Smooth muscle cell (in vitro differentiated cells): ENCODE results near the gene PSMD10. TPM values are rescaled to one million over a fixed set of nuclear protein-coding genes. Genes with fewer than 3 reads are reported as not detected.

Experiments used
- DNase-seq: peaks from one replicate; lab custom pipeline; 2025; ENCODE audit not compliant: unreplicated experiment; lab: John Stamatoyannopoulos, UW
- H2AFZ ChIP-seq: fragments of 200-600 bp; sonication (generic); 2 replicates; pipeline ENCODE4 v1.6.0; 2016; ENCODE audit warnings: antibody characterized with exemption, low read depth, mild to moderate bottlenecking
- H3F3A ChIP-seq: fragments of 200-600 bp; sonication (generic); 2 replicates; pipeline ENCODE4 v1.6.0; 2017; ENCODE audit warnings: antibody characterized with exemption, low read depth
- H3K27ac ChIP-seq: fragments of 200-600 bp; sonication (generic); 2 replicates; pipeline ENCODE4 v1.5.1; 2016; ENCODE audit warnings: low read depth, mild to moderate bottlenecking
- H3K27me3 ChIP-seq: fragments of 200-600 bp; sonication (generic); 2 replicates; pipeline ENCODE4 v1.6.1; 2016; ENCODE audit warnings: low read depth, mild to moderate bottlenecking
- H3K36me3 ChIP-seq: fragments of 200-600 bp; sonication (generic); 2 replicates; pipeline ENCODE4 v1.5.1; 2016; ENCODE audit warnings: low read depth
- H3K4me1 ChIP-seq: fragments of 200-600 bp; sonication (generic); 2 replicates; pipeline ENCODE4 v1.5.1; 2016; ENCODE audit warnings: low read depth
- H3K4me2 ChIP-seq: fragments of 200-600 bp; sonication (generic); 2 replicates; pipeline ENCODE4 v1.6.0; 2016; ENCODE audit warnings: mild to moderate bottlenecking
- H3K4me3 ChIP-seq: fragments of 200-600 bp; sonication (generic); 2 replicates; pipeline ENCODE4 v1.5.1; 2016; ENCODE audit warnings: mild to moderate bottlenecking
- H3K79me2 ChIP-seq: fragments of 200-600 bp; sonication (generic); 2 replicates; pipeline ENCODE4 v1.6.0; 2016; ENCODE audit warnings: low read depth, mild to moderate bottlenecking
- H3K9ac ChIP-seq: fragments of 200-600 bp; sonication (generic); 2 replicates; pipeline ENCODE4 v1.6.0; 2016; ENCODE audit warnings: low read depth
- H3K9me3 ChIP-seq: fragments of 200-600 bp; sonication (generic); replicated peaks from 2 replicates; pipeline ENCODE4 v1.5.1; 2016; ENCODE audit warnings: low read depth
- H4K20me1 ChIP-seq: fragments of 200-600 bp; sonication (generic); 2 replicates; pipeline ENCODE4 v1.6.0; 2016; ENCODE audit warnings: low read depth
- CTCF ChIP-seq: fragments of 200-600 bp; sonication (generic); IDR thresholded peaks from 2 replicates; pipeline ENCODE4 v1.5.1; 2017; ENCODE audit warnings: borderline replicate concordance, mild to moderate bottlenecking, antibody characterized with exemption; ENCODE audit not compliant: insufficient read depth, poor library complexity, severe bottlenecking
- WGBS: methylation state at CpG from one replicate; pipeline ENCODE4 v1.1.7; 2016; ENCODE audit warnings: low lambda C conversion rate; 5-methylcytosine and 5-hydroxymethylcytosine counted together
- polyA plus RNA-seq: library from polyadenylated mRNA; unstranded; fragments of >200 nt; fragmentation: Nextera tagmentation; extraction: Ambion mirVana; gene quantifications from 2 replicates; pipeline ENCODE4 v1.2.1, GENCODE V29; 2016
- total RNA-seq: library from RNA; depleted of rRNA; stranded (reverse); fragments of >200 nt; gene quantifications from 2 replicates; pipeline ENCODE4 v1.2.3, GENCODE V29; 2014

Gene PSMD10
- total and polyA plus RNA-seq, 2 experiments from 2014 or later: 75.6 to 93.9 TPM

- WGBS: 77% methylated on average over 10 of the region's 10 CpGs
- no peak for TF ChIP-seq CTCF
- H3K4me2 ChIP-seq: no peak within 1 kb of the TSS
These were observed 46.6 kb downstream of the PSMD10 start, which contains the start of gene VSIG1 for GRCh38 chrX:108044554-108045256. Gene VSIG1 (plus strand): TSS chrX:108045065. CDS start chrX:108045131, 66 bp downstream.

DNA sequence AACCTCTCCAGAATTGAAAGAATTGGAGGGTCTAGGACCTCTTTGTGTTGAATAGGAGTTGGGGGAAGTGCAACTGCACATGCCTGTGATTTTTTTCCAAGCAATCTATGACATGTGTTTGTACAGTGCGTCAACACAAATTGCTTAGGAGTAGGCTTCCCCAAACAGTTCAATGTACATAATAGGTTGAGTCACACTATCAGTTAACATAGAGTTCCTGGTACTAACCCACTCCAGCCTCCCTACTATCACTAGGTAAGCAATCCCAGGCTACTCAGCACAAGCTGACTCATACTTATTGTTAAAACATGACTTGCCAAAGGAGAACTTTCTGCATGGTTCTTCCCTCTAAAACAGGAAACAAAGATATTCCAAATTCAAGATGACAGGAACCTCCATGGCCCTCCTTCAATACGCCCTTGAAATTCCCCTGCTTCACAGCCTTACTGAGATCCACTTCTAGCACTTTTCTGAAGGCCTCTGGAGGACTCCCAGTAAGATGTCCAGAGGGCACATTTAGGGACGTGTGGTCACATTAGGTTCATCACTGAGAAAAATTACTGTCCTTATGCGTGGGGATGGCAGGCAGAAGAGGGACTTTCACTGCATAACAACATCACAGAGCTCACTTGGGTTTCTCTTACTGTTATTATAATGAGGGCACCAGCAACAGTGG lies 54.9 kb downstream of the PSMD10 start:
- Histone ChIP-seq H3K79me2 (no peaks in the 10 kb centered on the region), H4K20me1 (no peaks in the 10 kb centered on the region), H3K9ac (no peak overlapping the region), H3K4me2 (no peak overlapping the region), H3K27ac (peak overlapping the region; percentile 4), H3F3A (no peaks in the 10 kb centered on the region), H3K9me3 (no peaks in the 10 kb centered on the region), H3K27me3 (no peaks in the 10 kb centered on the region), H3K4me3 (no peak overlapping the region), H2AFZ (no peak overlapping the region), H3K4me1 (no peaks in the 10 kb centered on the region), H3K36me3 (no peaks in the 10 kb centered on the region)
- WGBS: 57% methylated on average over 4 of the region's 4 CpGs
- DNase-seq: no peak
- no peak for TF ChIP-seq CTCF

More at GRCh38 chrX:108044554-108045256, 46.6 kb downstream of the PSMD10 start, which contains the start of gene VSIG1:
- H3K9ac ChIP-seq: no peak within 1 kb of the TSS
- no peaks in the 10 kb centered on the region for H3F3A ChIP-seq
- no peaks in the 10 kb centered on the region for H3K4me1 ChIP-seq
- H3K4me3 ChIP-seq: no peak within 1 kb of the TSS
- H3K27me3 ChIP-seq: no peaks in the 10 kb centered on the region
- H3K9me3 ChIP-seq: no peaks in the 10 kb centered on the region
- DNase-seq: no peak
- no peaks in the 10 kb centered on the region for H3K36me3 ChIP-seq
- H2AFZ ChIP-seq: no peak within 1 kb of the TSS
- no peak within 1 kb of the TSS for H3K27ac ChIP-seq
- H4K20me1 ChIP-seq: no peaks in the 10 kb centered on the region
- no peaks in the 10 kb centered on the region for H3K79me2 ChIP-seq

- H3K9me3 ChIP-seq: no peaks in the 10 kb centered on the region
- 77% methylated on average over 3 of the region's 3 CpGs for WGBS
These were observed 56.6 kb downstream of the PSMD10 start for GRCh38 chrX:108034725-108035124.

More at GRCh38 chrX:108034725-108035124, 56.6 kb downstream of the PSMD10 start:
- no peaks in the 10 kb centered on the region for H3K36me3 ChIP-seq
- no peaks in the 10 kb centered on the region for H3F3A ChIP-seq
- no peaks in the 10 kb centered on the region for H4K20me1 ChIP-seq
- no peaks in the 10 kb centered on the region for H3K79me2 ChIP-seq
- no peak overlapping the region for H2AFZ ChIP-seq
- no peak overlapping the region for H3K27ac ChIP-seq
- no peak overlapping the region for H3K4me3 ChIP-seq
- DNase-seq: no peak
- no peaks in the 10 kb centered on the region for H3K4me1 ChIP-seq
- no peaks in the 10 kb centered on the region for H3K27me3 ChIP-seq
- H3K9ac ChIP-seq: no peak overlapping the region
- H3K4me2 ChIP-seq: no peak overlapping the region
- no peak for TF ChIP-seq CTCF

Other genes with a start within 250 kb of the PSMD10 start
- gene TEX13B, start 109.2 kb downstream of the PSMD10 start, total RNA-seq: not detected in 2 replicates
- gene TEX13B, start 109.2 kb downstream of the PSMD10 start, polyA plus RNA-seq: not detected in 2 replicates
- 0.36 TPM in 1 of 2 replicates, not detected in the other for gene VSIG1, start 46.5 kb downstream of the PSMD10 start, total RNA-seq
- 0.20 TPM in 1 of 2 replicates, not detected in the other for gene VSIG1, start 46.5 kb downstream of the PSMD10 start, polyA plus RNA-seq
- gene ATG4A, start 236 bp upstream of the PSMD10 start, total RNA-seq: 14.3 and 16.4 TPM in 2 replicates
- 10.2 and 14.0 TPM in 2 replicates for gene ATG4A, start 236 bp upstream of the PSMD10 start, polyA plus RNA-seq